Measurements from ENCODE around the gene LAMTOR2. TPM values are rescaled to one million over a fixed set of nuclear protein-coding genes. Genes with fewer than 3 reads are reported as not detected.

The LAMTOR2 gene
- total RNA-seq, 1 experiment from 2014 or later: 60.2 TPM

DNA sequence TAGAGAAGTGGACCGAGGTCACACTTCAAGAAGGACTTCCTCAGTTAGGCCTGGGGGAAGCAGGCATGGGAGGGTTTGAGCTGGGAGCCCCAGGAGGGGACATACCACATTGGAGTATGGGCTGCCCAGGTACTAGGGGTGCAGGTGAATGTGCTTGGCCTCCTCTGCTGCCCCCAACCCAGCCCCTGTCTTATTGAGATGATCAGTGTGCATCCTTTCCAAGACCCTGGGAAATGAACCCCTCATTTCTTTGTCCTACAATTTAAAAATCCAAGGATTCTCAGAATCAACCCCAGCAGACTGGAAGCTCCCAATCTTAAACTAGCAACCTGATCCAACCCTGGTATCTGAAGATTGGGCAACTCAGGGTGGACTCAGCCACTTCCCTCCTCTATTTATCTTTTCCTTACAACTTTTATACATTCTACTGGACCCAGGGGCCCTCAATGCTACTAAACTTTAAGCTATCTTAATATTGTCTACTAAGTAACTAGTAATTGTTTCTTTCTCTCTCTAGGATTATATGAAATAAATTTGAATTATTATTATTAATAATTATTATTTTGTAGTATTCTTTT, 18.6 kb downstream of the LAMTOR2 start:
- Histone ChIP-seq H2AFZ (ENCODE audit: low read depth, low read length, poor library complexity, severe bottlenecking) (no peak overlapping the region), H3K4me3 (replicated peaks in 1 of 2; ENCODE audit: low read depth in 1 of 2, low read length in 2 of 2) (no peak overlapping the region), H3K9me2 (ENCODE audit: insufficient read depth) (no peaks in the 10 kb centered on the region), H3K27ac (ENCODE audit: low read depth, low read length) (peak overlapping the region; percentile 35; the same call in 1 of the 2 replicates), H3K4me1 (ENCODE audit: control insufficient read depth in 1 of 2, insufficient read depth in 2 of 2, low read length in 2 of 2) (peaks cover 0 to 11% of the 10 kb centered on the region in 2 experiments; a peak in 2 of 4 replicates), H3K27me3 (ENCODE audit: insufficient read depth, low read length) (no peaks in the 10 kb centered on the region), H3K79me2 (ENCODE audit: insufficient read depth, low read length) (no peaks in the 10 kb centered on the region), H3K36me3 (ENCODE audit: control insufficient read depth in 1 of 2, insufficient read depth in 2 of 2, low read length in 2 of 2) (peaks cover 15 to 31% of the 10 kb centered on the region in 2 experiments), H4K20me1 (ENCODE audit: insufficient read depth) (no peaks in the 10 kb centered on the region), H3K9ac (ENCODE audit: low read length) (no peak overlapping the region), H3K4me2 (ENCODE audit: low read length) (no peak overlapping the region), H3K9me3 (ENCODE audit: control insufficient read depth in 1 of 2, insufficient read depth in 1 of 2, low read depth in 1 of 2, low read length in 2 of 2) (no peaks in the 10 kb centered on the region)
- ChIA-PET POLR2A (no interaction called here), RAD21 (ENCODE audit: low non-redundant PET in 1 of 2, low total read pairs in 2 of 2, uncharacterized antibody in 2 of 2, unreplicated experiment in 2 of 2) (no interaction called here), CTCF (interaction anchor here (1.5 kb wide), 1 partner anchor 13 kb away, joined by 3 read pairs; the partner anchor contains the start of gene RAB25)
- DNase-seq (ENCODE audit: low read depth, low spot score): no peak
- no peak for TF ChIP-seq CEBPB (IDR thresholded peaks at IDR 0.05; ENCODE audit: low read depth)
- TF ChIP-seq ELF1 (IDR thresholded peaks at IDR 0.05; ENCODE audit: borderline replicate concordance, low read depth): no peak
- TF ChIP-seq YY1 (IDR thresholded peaks at IDR 0.05; ENCODE audit: extremely low read depth, insufficient replicate concordance, low read depth, low read length): no peak
- TF ChIP-seq, protein P1, sequence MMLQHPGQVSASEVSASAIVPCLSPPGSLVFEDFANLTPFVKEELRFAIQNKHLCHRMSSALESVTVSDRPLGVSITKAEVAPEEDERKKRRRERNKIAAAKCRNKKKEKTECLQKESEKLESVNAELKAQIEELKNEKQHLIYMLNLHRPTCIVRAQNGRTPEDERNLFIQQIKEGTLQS (IDR thresholded peaks at IDR 0.05): no peak
- intact Hi-C loops (cut with micrococcal nuclease): no loop called here
- no peak for ATAC-seq
- no TSS peak for BruUV-seq (replicated peaks)

- peaks cover 15 to 27% of the 10 kb centered on the region in 2 experiments for H3K36me3 ChIP-seq (ENCODE audit: control insufficient read depth in 1 of 2, insufficient read depth in 2 of 2, low read length in 2 of 2)
- H4K20me1 ChIP-seq (ENCODE audit: insufficient read depth): no peaks in the 10 kb centered on the region
- no peak overlapping the region for H3K9ac ChIP-seq (ENCODE audit: low read length)
- H3K4me2 ChIP-seq (ENCODE audit: low read length): no peak overlapping the region
- H3K79me2 ChIP-seq (ENCODE audit: insufficient read depth, low read length): no peaks in the 10 kb centered on the region
- POLR2A ChIA-PET: no interaction called here
- H2AFZ ChIP-seq (ENCODE audit: low read depth, low read length, poor library complexity, severe bottlenecking): no peak overlapping the region
- ATAC-seq (no peak), DNase-seq (ENCODE audit: low read depth, low spot score) (no peak)
- intact Hi-C loops (cut with micrococcal nuclease): no loop called here
- peaks cover 0 to 11% of the 10 kb centered on the region in 2 experiments; a peak in 2 of 4 replicates for H3K4me1 ChIP-seq (ENCODE audit: control insufficient read depth in 1 of 2, insufficient read depth in 2 of 2, low read length in 2 of 2)
- H3K27me3 ChIP-seq (ENCODE audit: insufficient read depth, low read length): no peaks in the 10 kb centered on the region
- H3K4me3 ChIP-seq (replicated peaks in 1 of 2; ENCODE audit: low read depth in 1 of 2, low read length in 2 of 2): no peak overlapping the region
- no peaks in the 10 kb centered on the region for H3K9me3 ChIP-seq (ENCODE audit: control insufficient read depth in 1 of 2, insufficient read depth in 1 of 2, low read depth in 1 of 2, low read length in 2 of 2)
- BruUV-seq (replicated peaks): no TSS peak
- no peak overlapping the region for H3K27ac ChIP-seq (ENCODE audit: low read depth, low read length)
- no peaks in the 10 kb centered on the region for H3K9me2 ChIP-seq (ENCODE audit: insufficient read depth)
- CTCF ChIA-PET: no interaction called here
- RAD21 ChIA-PET (ENCODE audit: low non-redundant PET in 1 of 2, low total read pairs in 2 of 2, uncharacterized antibody in 2 of 2, unreplicated experiment in 2 of 2): no interaction called here
- no peak for TF ChIP-seq ELF1 (IDR thresholded peaks at IDR 0.05; ENCODE audit: borderline replicate concordance, low read depth)
- TF ChIP-seq ZNF274 (IDR thresholded peaks at IDR 0.05; ENCODE audit: low read depth, low read length): no peak
- no peak for TF ChIP-seq FOSL1 (IDR thresholded peaks at IDR 0.05; ENCODE audit: low read depth)
- TF ChIP-seq MAX (IDR thresholded peaks at IDR 0.05): no peak
- TF ChIP-seq JUND (IDR thresholded peaks at IDR 0.05): no peak
- no peak for TF ChIP-seq SP1 (IDR thresholded peaks at IDR 0.05; ENCODE audit: low read depth)
- TF ChIP-seq, protein P1 (IDR thresholded peaks at IDR 0.05): no peak
- no peak for TF ChIP-seq CEBPB (IDR thresholded peaks at IDR 0.05; ENCODE audit: low read depth)
- TF ChIP-seq SIN3A (IDR thresholded peaks at IDR 0.05; ENCODE audit: low read depth): no peak
- no peak for TF ChIP-seq EZH2phosphoT487 (IDR thresholded peaks at IDR 0.05; ENCODE audit: borderline replicate concordance)
- no peak for TF ChIP-seq TCF7L2 (IDR thresholded peaks at IDR 0.05; ENCODE audit: borderline replicate concordance, extremely low read depth, insufficient read depth, insufficient read length)
- no peak for TF ChIP-seq ZFX (IDR thresholded peaks at IDR 0.05)
- no peak for TF ChIP-seq EZH2 (IDR thresholded peaks at IDR 0.05)
- no peak for TF ChIP-seq POLR2A (IDR thresholded peaks at IDR 0.05; ENCODE audit: borderline replicate concordance, extremely low read depth, insufficient read depth, insufficient read length)
These were observed 19.2 kb downstream of the LAMTOR2 start for GRCh38 chr1:156073740-156074139.

Data from HCT116 (cell line).